Glutamatergic neuron (in vitro differentiated cells): ENCODE results near the gene NAP1L1. TPM values are rescaled to one million over a fixed set of nuclear protein-coding genes. Genes with fewer than 3 reads are reported as not detected.

Experiments used
- DNase-seq: peaks from one replicate; pipeline ENCODE4 v3.0.0; 2022
- H3K27ac Mint-ChIP-seq: one replicate; pipeline ENCODE4 v1.8.0; 2020; ENCODE audit warnings: mild to moderate bottlenecking, mixed read lengths, inconsistent platforms; ENCODE audit not compliant: unreplicated experiment
- H3K27me3 Mint-ChIP-seq: one replicate; pipeline ENCODE4 v1.8.0; 2020; ENCODE audit warnings: mild to moderate bottlenecking, moderate library complexity, mixed read lengths, inconsistent platforms; ENCODE audit not compliant: unreplicated experiment
- H3K36me3 Mint-ChIP-seq: one replicate; pipeline ENCODE4 v1.8.0; 2020; ENCODE audit warnings: mild to moderate bottlenecking, mixed read lengths, inconsistent platforms; ENCODE audit not compliant: unreplicated experiment
- H3K4me1 Mint-ChIP-seq: one replicate; pipeline ENCODE4 v1.8.0; 2020; ENCODE audit warnings: mild to moderate bottlenecking, low read depth, mixed read lengths, inconsistent platforms; ENCODE audit not compliant: unreplicated experiment
- H3K4me3 Mint-ChIP-seq: one replicate; pipeline ENCODE4 v1.8.0; 2020; ENCODE audit warnings: mild to moderate bottlenecking, mixed read lengths, inconsistent platforms; ENCODE audit not compliant: unreplicated experiment
- H3K9me3 Mint-ChIP-seq: one replicate; pipeline ENCODE4 v1.8.0; 2020; ENCODE audit warnings: mild to moderate bottlenecking, moderate library complexity, mixed read lengths, inconsistent platforms; ENCODE audit not compliant: unreplicated experiment
- CTCF ChIP-seq: fragments of 200-600 bp; sonication (generic); IDR thresholded peaks from one replicate; pipeline ENCODE4 v1.5.0; 2021; ENCODE audit not compliant: partially characterized antibody, unreplicated experiment
- total RNA-seq: library from RNA; stranded (reverse); fragmentation: NEBNext Ultra II Directional; extraction: Animal tissue kit (Norgen Biotek cat#: 25700); gene quantifications from one replicate; pipeline ENCODE4 v1.2.1, GENCODE V29; 2021; ENCODE audit not compliant: unreplicated experiment

Gene NAP1L1
- total RNA-seq, 1 donor from 2014 or later: 635 TPM

- no peak for TF ChIP-seq CTCF
- H3K4me1 Mint-ChIP-seq: peaks cover 3% of the 10 kb centered on the region
Observed at GRCh38 chr12:75996861-75997447, 87.5 kb downstream of the NAP1L1 start.

GRCh38 chr12:75995691-75996090, 88.8 kb downstream of the NAP1L1 start:
- no peak for TF ChIP-seq CTCF
- peaks cover 2% of the 10 kb centered on the region for H3K27me3 Mint-ChIP-seq
- H3K27ac Mint-ChIP-seq: no peak overlapping the region
- DNase-seq: no peak
- H3K4me1 Mint-ChIP-seq: peaks cover 3% of the 10 kb centered on the region
- no peaks in the 10 kb centered on the region for H3K36me3 Mint-ChIP-seq
- peaks cover 1% of the 10 kb centered on the region for H3K9me3 Mint-ChIP-seq
- H3K4me3 Mint-ChIP-seq: no peak overlapping the region

More at GRCh38 chr12:75996861-75997447, 87.5 kb downstream of the NAP1L1 start:
- DNase-seq: no peak
- Mint-ChIP-seq H3K9me3 (peaks cover 1% of the 10 kb centered on the region), H3K27me3 (peaks cover under 1% of the 10 kb centered on the region), H3K36me3 (no peaks in the 10 kb centered on the region), H3K27ac (no peak overlapping the region), H3K4me3 (no peak overlapping the region)

- H3K4me1 Mint-ChIP-seq: peaks cover 3% of the 10 kb centered on the region
- no peak for TF ChIP-seq CTCF
- DNase-seq: no peak
- H3K4me3 Mint-ChIP-seq: no peak overlapping the region
- no peaks in the 10 kb centered on the region for H3K9me3 Mint-ChIP-seq
- H3K27me3 Mint-ChIP-seq: peaks cover 2% of the 10 kb centered on the region
- no peaks in the 10 kb centered on the region for H3K36me3 Mint-ChIP-seq
- H3K27ac Mint-ChIP-seq: no peak overlapping the region
Observed at GRCh38 chr12:75994069-75994740, 90.3 kb downstream of the NAP1L1 start.

- peaks cover 5% of the 10 kb centered on the region for H3K27me3 Mint-ChIP-seq
- TF ChIP-seq CTCF: no peak
- peaks cover 10% of the 10 kb centered on the region for H3K36me3 Mint-ChIP-seq
- H3K27ac Mint-ChIP-seq: no peak overlapping the region
- no peak overlapping the region for H3K4me3 Mint-ChIP-seq
- no peak for DNase-seq
- H3K4me1 Mint-ChIP-seq: peaks cover 3% of the 10 kb centered on the region
- H3K9me3 Mint-ChIP-seq: peaks cover 6% of the 10 kb centered on the region
Observed at GRCh38 chr12:75991753-75992152, 92.7 kb downstream of the NAP1L1 start.
